Stimulated activated CD8-positive, alpha-beta memory T cell treated with anti-CD3 and anti-CD28 coated beads, Interleukin-4, amount 100 ng/mL, for 48 hours (primary cell): Measurements from ENCODE around the gene SLC24A1.
"Not testable (repeated sequence)": the region's sequence is repeated elsewhere in the genome, so short reads cannot be mapped to it uniquely, and the experiment has no call there.

Source experiments
- DNase-seq: peaks from one replicate; pipeline ENCODE4 v3.0.0-alpha.2; 2020

SLC24A1 gene

GRCh38 chr15:65621638-65622037 lies at the start of gene SLC24A1:
Gene SLC24A1 (plus strand): TSS chr15:65621938. CDS start chr15:65624081, 2,143 bp downstream.
- DNase-seq, result no peak

- DNase-seq, result no peak
Observed at GRCh38 chr15:65571971-65572370, 49.8 kb upstream of the SLC24A1 start.

- no peak for DNase-seq
Observed at GRCh38 chr15:65576664-65577063, 45.1 kb upstream of the SLC24A1 start.

- no peak for DNase-seq
Observed at GRCh38 chr15:65577129-65577996, 44.4 kb upstream of the SLC24A1 start.

GRCh38 chr15:65578904-65579728 lies 42.6 kb upstream of the SLC24A1 start:
- no peak for DNase-seq

GRCh38 chr15:65579762-65580161 lies 42.0 kb upstream of the SLC24A1 start:
- DNase-seq, result no peak

GRCh38 chr15:65580287-65580686 lies 41.5 kb upstream of the SLC24A1 start:
- DNase-seq, result no peak

GRCh38 chr15:65583701-65584100 lies 38.0 kb upstream of the SLC24A1 start:
- peak; percentile 42 for DNase-seq

GRCh38 chr15:65584241-65584640 lies 37.5 kb upstream of the SLC24A1 start:
- no peak for DNase-seq

- DNase-seq, result no peak
Observed at GRCh38 chr15:65587094-65587493, 34.6 kb upstream of the SLC24A1 start.

GRCh38 chr15:65595960-65596359 lies 25.8 kb upstream of the SLC24A1 start:
- DNase-seq, result no peak

GRCh38 chr15:65598468-65598867 lies 23.3 kb upstream of the SLC24A1 start:
- DNase-seq, result no peak

GRCh38 chr15:65599677-65600076 lies 22.1 kb upstream of the SLC24A1 start:
- no peak for DNase-seq

- no peak for DNase-seq
Observed at GRCh38 chr15:65603134-65603533, 18.6 kb upstream of the SLC24A1 start.

GRCh38 chr15:65603559-65603958 lies 18.2 kb upstream of the SLC24A1 start:
- DNase-seq, result no peak

GRCh38 chr15:65610871-65611718 lies 10.6 kb upstream of the SLC24A1 start, which contains the start of gene INTS14:
Gene INTS14 (minus strand): TSS chr15:65611131. CDS start chr15:65607380, 3,751 bp downstream.
- peak; percentile 98 for DNase-seq

GRCh38 chr15:65611888-65612615 lies 9.7 kb upstream of the SLC24A1 start:
- DNase-seq, result no peak

- DNase-seq, result no peak
Observed at GRCh38 chr15:65612616-65612946, 9.2 kb upstream of the SLC24A1 start.

GRCh38 chr15:65612949-65613744 lies 8.6 kb upstream of the SLC24A1 start:
- no peak for DNase-seq

GRCh38 chr15:65615887-65616286 lies 5.9 kb upstream of the SLC24A1 start:
- not testable (repeated sequence) for DNase-seq

GRCh38 chr15:65618560-65619109 lies 3.1 kb upstream of the SLC24A1 start:
- no peak for DNase-seq
